Mononuclear cell (primary cell): ENCODE measurements around the gene ZIC2. TPM values are rescaled to one million over a fixed set of nuclear protein-coding genes. Genes with fewer than 3 reads are reported as not detected.

Experiments
- H3K27me3 ChIP-seq: 2 replicates; pipeline ENCODE4 v1.6.0; 2011; ENCODE audit warnings: low read length, control low read depth; ENCODE audit not compliant: insufficient read depth
- H3K4me1 ChIP-seq: 2 replicates; pipeline ENCODE4 v1.5.1; 2011; ENCODE audit warnings: mild to moderate bottlenecking, low read length, control low read depth; ENCODE audit not compliant: insufficient read depth
- H3K4me3 ChIP-seq: 2 replicates; pipeline ENCODE4 v1.5.1; 2011; ENCODE audit warnings: mild to moderate bottlenecking, low read length, moderate library complexity
- H3K9me3 ChIP-seq: 2 replicates; pipeline ENCODE4 v1.5.1; 2011; ENCODE audit warnings: low read depth, mild to moderate bottlenecking, control low read depth, low read length
- total RNA-seq: library from RNA; depleted of rRNA; stranded (reverse); fragments of >200 nt; gene quantifications from one replicate; pipeline ENCODE4 v1.2.3, GENCODE V29; 2012

The ZIC2 gene
- total RNA-seq, 1 donor = not detected

GRCh38 chr13:99985241-99985874, 3.8 kb downstream of the ZIC2 start:
- no peaks in the 10 kb centered on the region for H3K9me3 ChIP-seq
- H3K4me1 ChIP-seq = peaks cover 20% of the 10 kb centered on the region
- no peak overlapping the region for H3K4me3 ChIP-seq
- peaks cover 78% of the 10 kb centered on the region for H3K27me3 ChIP-seq

GRCh38 chr13:99985886-99986527, 4.4 kb downstream of the ZIC2 start:
- Histone ChIP-seq H3K27me3 (peaks cover 85% of the 10 kb centered on the region), H3K9me3 (no peaks in the 10 kb centered on the region), H3K4me1 (peaks cover 22% of the 10 kb centered on the region), H3K4me3 (no peak overlapping the region)

- Histone ChIP-seq H3K9me3 (no peaks in the 10 kb centered on the region), H3K27me3 (peaks cover 92% of the 10 kb centered on the region), H3K4me1 (peaks cover 22% of the 10 kb centered on the region), H3K4me3 (no peak overlapping the region)
Measured at GRCh38 chr13:99986741-99987140, 5.2 kb downstream of the ZIC2 start.

GRCh38 chr13:99987154-99988019, 5.8 kb downstream of the ZIC2 start:
- Histone ChIP-seq H3K4me3 (no peak overlapping the region), H3K27me3 (peaks cover 97% of the 10 kb centered on the region), H3K4me1 (peaks cover 17% of the 10 kb centered on the region), H3K9me3 (no peaks in the 10 kb centered on the region)

- Histone ChIP-seq H3K4me1 (peaks cover 15% of the 10 kb centered on the region), H3K27me3 (peaks cover 97% of the 10 kb centered on the region), H3K9me3 (no peaks in the 10 kb centered on the region), H3K4me3 (no peak overlapping the region)
Measured at GRCh38 chr13:99988529-99989275, 7.1 kb downstream of the ZIC2 start.

GRCh38 chr13:99989276-99990125, 7.9 kb downstream of the ZIC2 start:
- no peak overlapping the region for H3K4me3 ChIP-seq
- no peaks in the 10 kb centered on the region for H3K9me3 ChIP-seq
- H3K4me1 ChIP-seq = peaks cover 15% of the 10 kb centered on the region
- H3K27me3 ChIP-seq = peaks cover 97% of the 10 kb centered on the region

GRCh38 chr13:99990126-99990977, 8.8 kb downstream of the ZIC2 start:
- Histone ChIP-seq H3K27me3 (peaks cover 98% of the 10 kb centered on the region), H3K4me1 (peaks cover 15% of the 10 kb centered on the region), H3K9me3 (no peaks in the 10 kb centered on the region), H3K4me3 (no peak overlapping the region)

- peaks cover 15% of the 10 kb centered on the region for H3K4me1 ChIP-seq
- H3K27me3 ChIP-seq = peaks cover 100% of the 10 kb centered on the region
- no peak overlapping the region for H3K4me3 ChIP-seq
- H3K9me3 ChIP-seq = no peaks in the 10 kb centered on the region
Measured at GRCh38 chr13:99991013-99991827, 9.6 kb downstream of the ZIC2 start.

- Histone ChIP-seq H3K27me3 (peaks cover 100% of the 10 kb centered on the region), H3K4me1 (peaks cover 15% of the 10 kb centered on the region), H3K4me3 (no peak overlapping the region), H3K9me3 (no peaks in the 10 kb centered on the region)
Measured at GRCh38 chr13:99991828-99992775, 10.5 kb downstream of the ZIC2 start.

- Histone ChIP-seq H3K4me3 (no peak overlapping the region), H3K27me3 (peaks cover 100% of the 10 kb centered on the region), H3K4me1 (peaks cover 19% of the 10 kb centered on the region), H3K9me3 (no peaks in the 10 kb centered on the region)
Measured at GRCh38 chr13:99992949-99993351, 11.4 kb downstream of the ZIC2 start.

- H3K4me1 ChIP-seq = peaks cover 19% of the 10 kb centered on the region
- H3K4me3 ChIP-seq = no peak overlapping the region
- no peaks in the 10 kb centered on the region for H3K9me3 ChIP-seq
- H3K27me3 ChIP-seq = peaks cover 100% of the 10 kb centered on the region
Measured at GRCh38 chr13:99993660-99994637, 12.4 kb downstream of the ZIC2 start.
